ENCODE results near the gene BMP8A.

DNA sequence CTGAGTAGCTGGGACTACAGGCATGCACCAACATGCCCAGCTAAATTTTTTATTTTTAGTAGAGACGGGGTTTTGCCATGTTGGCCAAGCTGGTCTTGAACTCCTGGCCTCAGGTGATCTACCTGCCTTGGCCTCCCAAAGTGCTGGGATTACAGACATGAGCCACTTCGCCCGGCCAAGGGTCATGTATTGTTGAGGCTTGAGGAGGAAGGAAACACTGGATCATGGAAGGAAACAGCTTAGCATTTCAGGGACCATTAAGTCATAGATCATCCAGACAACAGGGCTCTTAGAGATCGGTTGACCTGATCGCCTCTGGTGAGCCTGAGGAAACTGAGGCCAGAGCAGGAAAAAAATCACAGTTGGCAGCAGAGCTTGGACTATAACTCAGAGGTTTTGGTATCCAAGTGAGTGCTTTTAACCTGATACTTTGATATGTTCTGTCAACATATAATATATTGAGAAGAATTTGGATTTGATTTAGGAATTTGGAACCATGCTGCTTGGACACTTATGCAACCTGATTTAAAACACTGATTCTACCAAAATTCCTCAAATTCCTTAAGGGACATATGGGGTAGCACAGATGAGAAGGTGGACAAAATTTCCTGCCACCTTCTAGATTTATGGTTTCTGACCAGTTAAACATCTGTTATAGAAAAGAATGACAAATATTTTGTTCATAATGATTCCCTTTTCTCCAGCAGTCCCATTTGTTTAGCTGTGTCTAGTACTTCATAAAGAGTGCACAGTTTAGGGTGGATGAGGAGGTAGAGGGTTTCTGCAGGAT lies 13.1 kb upstream of the BMP8A start:
- TF ChIP-seq, protein P1, sequence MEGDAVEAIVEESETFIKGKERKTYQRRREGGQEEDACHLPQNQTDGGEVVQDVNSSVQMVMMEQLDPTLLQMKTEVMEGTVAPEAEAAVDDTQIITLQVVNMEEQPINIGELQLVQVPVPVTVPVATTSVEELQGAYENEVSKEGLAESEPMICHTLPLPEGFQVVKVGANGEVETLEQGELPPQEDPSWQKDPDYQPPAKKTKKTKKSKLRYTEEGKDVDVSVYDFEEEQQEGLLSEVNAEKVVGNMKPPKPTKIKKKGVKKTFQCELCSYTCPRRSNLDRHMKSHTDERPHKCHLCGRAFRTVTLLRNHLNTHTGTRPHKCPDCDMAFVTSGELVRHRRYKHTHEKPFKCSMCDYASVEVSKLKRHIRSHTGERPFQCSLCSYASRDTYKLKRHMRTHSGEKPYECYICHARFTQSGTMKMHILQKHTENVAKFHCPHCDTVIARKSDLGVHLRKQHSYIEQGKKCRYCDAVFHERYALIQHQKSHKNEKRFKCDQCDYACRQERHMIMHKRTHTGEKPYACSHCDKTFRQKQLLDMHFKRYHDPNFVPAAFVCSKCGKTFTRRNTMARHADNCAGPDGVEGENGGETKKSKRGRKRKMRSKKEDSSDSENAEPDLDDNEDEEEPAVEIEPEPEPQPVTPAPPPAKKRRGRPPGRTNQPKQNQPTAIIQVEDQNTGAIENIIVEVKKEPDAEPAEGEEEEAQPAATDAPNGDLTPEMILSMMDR (IDR thresholded peaks at IDR 0.05), result no peak
- no peak for TF ChIP-seq ZFX (IDR thresholded peaks at IDR 0.05; ENCODE audit: borderline replicate concordance)

Data from 22Rv1 (cell line).